Heart left ventricle (tissue), 16 donors: ENCODE data around the gene PEX3. TPM values are rescaled to one million over a fixed set of nuclear protein-coding genes. Genes with fewer than 3 reads are reported as not detected.

Experiments used
- ATAC-seq, 4 donors: fragments of 200-7000 bp; cut with Tn5 transposase; one replicate each; pipeline ENCODE4 v1.9.1; 2020 to 2022; ENCODE audit warnings: moderate library complexity in 4 of 4, mild to moderate bottlenecking in 3 of 4, moderate number of reproducible peaks in 1 of 4
- DNase-seq, 5 donors: peaks; one replicate each; pipeline ENCODE4 v3.0.0-alpha.2; 2020
- H3K27ac ChIP-seq, 12 donors: fragments of 200-600 bp; sonication (generic) in 4 of 12; one replicate each; pipeline versions ENCODE4 v1.5.0 to v1.8.0; 2016 to 2022; ENCODE audit warnings: mild to moderate bottlenecking in 2 of 12
- H3K27me3 ChIP-seq, 9 donors: fragments of 200-600 bp; sonication (generic) in 2 of 9; one replicate each; pipeline versions ENCODE4 v1.5.1 to v1.8.0; 2016 to 2022; ENCODE audit warnings: mild to moderate bottlenecking in 3 of 9
- H3K36me3 ChIP-seq, 9 donors: fragments of 200-600 bp; sonication (generic) in 2 of 9; one replicate each; pipeline versions ENCODE4 v1.5.0 to v1.8.0; 2018 to 2022; ENCODE audit warnings: mild to moderate bottlenecking in 2 of 9
- H3K4me1 ChIP-seq, 12 donors: fragments of 200-600 bp; sonication (generic) in 4 of 12; one replicate each; pipeline versions ENCODE4 v1.5.0 to v1.8.0; 2016 to 2022; ENCODE audit warnings: mild to moderate bottlenecking in 3 of 12
- H3K4me3 ChIP-seq, 12 donors: fragments of 200-600 bp; sonication (generic) in 4 of 12; one replicate each; pipeline versions ENCODE4 v1.5.0 to v1.8.0; 2017 to 2022; ENCODE audit warnings: mild to moderate bottlenecking in 9 of 12, moderate library complexity in 4 of 12
- H3K9me3 ChIP-seq, 12 donors: fragments of 200-600 bp; sonication (generic) in 4 of 12; one replicate each; pipeline versions ENCODE4 v1.5.0 to v1.8.0; 2016 to 2022; ENCODE audit warnings: mild to moderate bottlenecking in 1 of 12
- CTCF ChIP-seq, 12 donors: fragments of 200-600 bp; sonication (generic) in 4 of 12; IDR thresholded peaks; one replicate each; pipeline versions ENCODE4 v1.5.0 to v1.8.0; 2018 to 2022; ENCODE audit warnings: antibody characterized with exemption in 12 of 12, mild to moderate bottlenecking in 5 of 12
- POLR2A ChIP-seq, 2 donors: fragments of 450-650 bp; IDR thresholded peaks; one replicate each; pipeline ENCODE4 v1.6.1; 2017; ENCODE audit warnings: antibody characterized with exemption in 2 of 2, mild to moderate bottlenecking in 2 of 2, moderate library complexity in 2 of 2
- WGBS, 4 donors: extraction: QIAGEN DNeasy Blood & Tissue Kit in 2 of 4; methylation state at CpG; one replicate each; pipeline versions ENCODE4 v1.1.5 to v1.1.7; 2013 to 2018; 5-methylcytosine and 5-hydroxymethylcytosine counted together
- intact Hi-C, 10 donors: fragments of 100-400 bp; cut with DNase I; formaldehyde crosslinking; loops; one replicate each; pipeline versions ENCODE4 v1.11.1 to v1.14.2; 2022
- polyA plus RNA-seq, 2 donors: library from polyadenylated mRNA; stranded (reverse); fragments of 200-250 nt; gene quantifications; one replicate each; pipeline ENCODE4 v1.2.3, GENCODE V29; 2013
- total RNA-seq, 9 donors: library from RNA; depleted of rRNA in 2 of 9; stranded (reverse); fragments of >200 nt in 2 of 9; fragmentation: NEBNext Ultra II Directional in 3 of 9; extraction: Animal tissue kit (Norgen Biotek cat#: 25700) in 3 of 9; gene quantifications; one replicate each; pipeline versions ENCODE4 v1.1.0 to v1.2.4, GENCODE V29; 2016 to 2023
- donor health status: ischemic (EF 13 %, LVEDD 7.1; RV severe dilation, severe dysfunction).
- donor health status: healthy with polysubstance abuse.
- donor health status: DM: no; HTN: yes; CAD: no.
- donor health status: DM: no; HTN: no; CAD: no.
- donor health status: ischemic (EF 25% LVEDD 6.9; RV normal size, moderate dysfunction).
- donor health status: ischemic (EF 25% LVEDD 5.7; RV mildly dilated, moderate dysfunction).
- donor health status: healthy.
- donor health status: DM: yes; HTN: yes; CAD: no.
- donor health status: ischemic (EF 35%, LVEDD 5.7; RV mildly dilated, moderate dysfunction).
- donor health status: nonischemic (EF 11% LVEDD 7.7; RV severe dilation, severe dysfunction).
- donor health status: DM: yes; HTN: yes; CAD: no.
- donor health status: PGD.
- donor health status: ischemic (EF 29% LVEDD 5.4; RV normal size, mild dysfunction).
- donor health status: nonischemic (EF 23%, LVEDD 6.1; RV moderate dilation, normal function).

PEX3 gene
- total and polyA plus RNA-seq, 11 donors: 6.4 to 24.9 (median 20.4) TPM

GRCh38 chr6:143536866-143537691 lies 86.5 kb downstream of the PEX3 start:
- intact Hi-C loops: loop anchor here in 1 of 10 donors (2.0 kb wide), 1 partner anchor 20 kb away; no protein-coding TSS in a partner anchor
- Histone ChIP-seq H3K4me3 (peak overlapping the region; percentile 53 to 71 (median 64)), H3K27ac (peak overlapping the region in 11 of 12 donors; percentile 42 to 82 (median 67)), H3K36me3 (no peaks in the 10 kb centered on the region), H3K4me1 (peaks cover 0 to 22% (median 6%) of the 10 kb centered on the region in 12 donors), H3K9me3 (no peaks in the 10 kb centered on the region), H3K27me3 (no peaks in the 10 kb centered on the region)
- peak; percentile 58 to 87 (median 78) for ATAC-seq
- TF ChIP-seq POLR2A (IDR thresholded peaks at IDR 0.05) (no peak), CTCF (IDR thresholded peaks at IDR 0.05) (peak in 11 of 12 donors; percentile 17 to 68 (median 35))
- WGBS, 4 donors: 0 to 1% (median 1%) methylated on average over 36 to 103 of the region's 103 CpGs
- peak; percentile 44 to 85 (median 69) for DNase-seq

GRCh38 chr6:143538374-143538773 lies 87.8 kb downstream of the PEX3 start:
- Histone ChIP-seq H3K27me3 (no peaks in the 10 kb centered on the region), H3K4me3 (peak overlapping the region in 1 of 12 donors; percentile 70), H3K27ac (peak overlapping the region in 1 of 12 donors; percentile 82), H3K4me1 (peaks cover 0 to 35% (median 6%) of the 10 kb centered on the region in 12 donors), H3K36me3 (no peaks in the 10 kb centered on the region), H3K9me3 (no peaks in the 10 kb centered on the region)
- DNase-seq: no peak
- TF ChIP-seq POLR2A (IDR thresholded peaks at IDR 0.05) (no peak), CTCF (IDR thresholded peaks at IDR 0.05) (no peak)
- intact Hi-C loops: no loop called here
- WGBS, 4 donors: 94 to 99% (median 98%) methylated on average over 7 of the region's 7 CpGs
- no peak for ATAC-seq

GRCh38 chr6:143539106-143539505 lies 88.5 kb downstream of the PEX3 start:
- intact Hi-C loops: no loop called here
- no peaks in the 10 kb centered on the region for H3K36me3 ChIP-seq
- 95 to 98% (median 95%) methylated on average over 4 of the region's 4 CpGs for WGBS, 4 donors
- ATAC-seq (no peak), DNase-seq (no peak)
- H3K4me1 ChIP-seq: peaks cover 0 to 41% (median 6%) of the 10 kb centered on the region in 12 donors
- TF ChIP-seq POLR2A (IDR thresholded peaks at IDR 0.05) (no peak), CTCF (IDR thresholded peaks at IDR 0.05) (no peak)
- no peaks in the 10 kb centered on the region for H3K27me3 ChIP-seq
- H3K4me3 ChIP-seq: peak overlapping the region in 1 of 12 donors; percentile 70
- peak overlapping the region in 1 of 12 donors; percentile 82 for H3K27ac ChIP-seq
- no peaks in the 10 kb centered on the region for H3K9me3 ChIP-seq

- Histone ChIP-seq H3K27ac (peak overlapping the region in 1 of 12 donors; percentile 82), H3K4me1 (peaks cover 0 to 41% (median 6%) of the 10 kb centered on the region in 12 donors), H3K36me3 (no peaks in the 10 kb centered on the region), H3K27me3 (no peaks in the 10 kb centered on the region), H3K4me3 (no peak overlapping the region), H3K9me3 (no peaks in the 10 kb centered on the region)
- no peak for TF ChIP-seq POLR2A (IDR thresholded peaks at IDR 0.05)
- TF ChIP-seq CTCF (IDR thresholded peaks at IDR 0.05): peak in 1 of 12 donors; percentile 21
- intact Hi-C loops: no loop called here
- 73 to 83% (median 78%) methylated on average over 7 of the region's 7 CpGs for whole genome bisulfite sequencing, 4 donors
- no peak for DNase-seq
- no peak for ATAC-seq
Measured at GRCh38 chr6:143539734-143540133, 89.1 kb downstream of the PEX3 start.
